Stimulated activated CD4-positive, alpha-beta T cell treated with anti-CD3 and anti-CD28 coated beads, Interleukin-12 subunit alpha, Interleukin-12 subunit beta, amount 100 ng/mL, for 24 hours (primary cell): ENCODE data around the gene HOTAIR.

Experiments
- DNase-seq, 2 experiments: peaks; one replicate each; pipeline ENCODE4 v3.0.0-alpha.2; 2020; ENCODE audit warnings: low read depth in 2 of 2

HOTAIR gene

DNA sequence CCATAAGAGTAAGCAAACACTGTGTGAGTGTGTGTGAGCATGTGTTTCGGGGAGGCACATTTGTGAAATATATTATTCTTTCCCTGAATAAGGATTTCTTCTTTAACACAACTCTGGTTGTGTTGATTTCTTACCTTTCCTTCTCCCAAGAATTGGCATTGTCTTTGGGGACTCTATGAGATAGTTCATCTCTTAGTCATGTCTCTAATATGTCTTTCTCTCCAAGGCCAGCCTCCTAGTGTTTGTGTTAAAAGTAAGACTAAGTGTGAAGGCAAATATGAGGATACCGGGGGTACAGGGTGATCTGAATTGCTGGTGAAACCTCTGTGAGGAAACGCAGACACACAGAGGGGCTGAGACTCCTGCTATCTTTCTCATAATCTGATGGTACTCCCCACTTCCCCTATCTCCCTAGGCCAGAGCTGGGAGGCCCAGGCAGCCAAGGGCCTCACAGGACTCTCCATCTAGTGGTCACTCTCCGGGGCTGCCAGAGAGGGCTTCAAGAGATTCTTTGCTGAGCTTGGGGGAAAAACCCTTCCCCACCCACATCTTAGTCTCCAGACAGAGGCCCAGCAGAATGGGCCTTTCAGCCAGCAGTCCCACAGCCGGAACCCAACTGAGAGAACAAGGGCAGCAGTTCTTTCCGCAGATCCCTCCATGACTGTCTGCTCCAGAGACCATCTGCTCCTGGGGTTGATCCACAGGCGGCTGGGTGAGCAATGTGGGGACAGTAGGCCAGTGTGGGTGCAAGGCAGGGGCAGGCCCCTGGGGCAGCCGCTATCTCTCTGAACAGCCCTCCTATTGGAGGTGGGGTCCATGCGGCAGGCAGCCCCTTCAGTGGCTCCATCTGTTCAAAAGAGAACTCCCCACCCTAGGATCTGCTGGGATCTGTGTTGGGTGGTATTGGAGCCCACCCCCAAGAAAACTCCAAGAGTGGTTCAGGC, 25.8 kb downstream of the HOTAIR start:
- DNase-seq: no peak

DNA sequence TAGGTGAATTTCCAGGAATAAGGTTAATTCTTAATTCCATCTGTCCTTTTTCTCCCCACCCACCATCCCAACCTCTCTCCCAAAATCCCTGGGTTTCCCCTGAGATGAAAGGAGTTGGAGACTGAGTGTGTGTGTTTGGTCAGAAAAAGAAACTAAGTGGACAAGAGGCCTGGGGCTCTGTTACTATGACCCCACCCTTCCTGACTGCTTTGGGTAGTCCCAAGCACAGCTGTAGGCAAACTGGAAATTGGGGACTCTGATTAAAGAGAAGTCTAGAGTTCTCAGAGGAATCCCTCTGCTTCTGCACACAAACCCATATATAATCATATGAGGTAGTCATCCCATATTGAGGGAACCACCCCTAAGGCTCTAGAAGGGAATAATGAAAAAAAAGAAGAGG, 27.0 kb downstream of the HOTAIR start:
- DNase-seq: no peak

DNA sequence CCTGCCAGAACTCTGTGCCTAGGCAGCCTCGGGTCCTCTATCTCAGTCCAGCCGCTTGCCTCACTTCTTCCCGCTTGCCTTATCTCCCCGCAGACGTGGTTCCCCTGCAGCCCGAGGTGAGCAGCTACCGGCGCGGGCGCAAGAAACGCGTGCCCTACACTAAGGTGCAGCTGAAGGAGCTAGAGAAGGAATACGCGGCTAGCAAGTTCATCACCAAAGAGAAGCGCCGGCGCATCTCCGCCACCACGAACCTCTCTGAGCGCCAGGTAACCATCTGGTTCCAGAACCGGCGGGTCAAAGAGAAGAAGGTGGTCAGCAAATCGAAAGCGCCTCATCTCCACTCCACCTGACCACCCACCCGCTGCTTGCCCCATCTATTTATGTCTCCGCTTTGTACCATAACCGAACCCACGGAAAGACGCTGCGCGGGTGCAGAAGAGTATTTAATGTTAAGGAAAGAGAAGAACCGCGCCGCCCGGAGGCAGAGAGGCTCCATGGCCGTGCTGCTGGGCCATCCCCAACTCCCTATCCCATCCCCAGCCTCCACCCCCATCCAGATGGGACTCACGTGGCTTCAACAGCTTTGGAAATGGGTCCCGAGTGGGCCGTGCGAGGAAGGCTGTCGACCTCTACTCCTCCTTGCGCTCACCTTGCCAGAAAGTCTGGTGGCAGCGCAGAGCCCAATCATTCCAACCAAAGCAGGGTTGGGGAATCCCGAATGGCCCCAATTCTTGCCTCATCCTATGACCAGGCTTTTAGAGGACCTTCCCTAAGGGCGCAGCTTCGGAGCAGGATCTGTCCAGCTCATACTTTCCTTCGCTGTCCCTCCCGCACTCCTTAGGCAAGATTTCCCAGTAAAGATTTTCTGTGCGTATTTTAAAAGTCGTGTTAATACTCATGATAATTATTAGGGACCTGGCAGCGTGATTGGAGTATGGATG, 29.6 kb downstream of the HOTAIR start:
- DNase-seq: no peak

DNA sequence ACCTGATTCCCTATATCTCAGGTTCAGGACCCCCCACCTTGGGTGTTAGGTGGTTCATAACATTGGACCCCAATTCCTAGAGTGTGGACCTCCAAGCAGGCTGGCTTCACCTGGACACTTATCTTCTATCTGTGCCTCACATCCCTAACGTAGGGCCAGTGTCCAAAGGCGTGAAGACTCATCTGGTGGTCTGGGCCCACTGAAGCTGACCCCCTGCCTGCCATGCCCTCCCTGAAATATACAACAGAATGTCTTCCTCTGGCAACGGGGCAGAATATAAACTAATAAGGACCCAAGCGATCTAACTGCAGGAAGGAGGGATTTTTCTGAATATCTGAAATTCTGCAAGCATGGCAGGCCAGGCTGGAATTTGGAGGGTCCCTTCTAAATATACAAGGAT, 30.5 kb downstream of the HOTAIR start:
- DNase-seq: no peak

DNA sequence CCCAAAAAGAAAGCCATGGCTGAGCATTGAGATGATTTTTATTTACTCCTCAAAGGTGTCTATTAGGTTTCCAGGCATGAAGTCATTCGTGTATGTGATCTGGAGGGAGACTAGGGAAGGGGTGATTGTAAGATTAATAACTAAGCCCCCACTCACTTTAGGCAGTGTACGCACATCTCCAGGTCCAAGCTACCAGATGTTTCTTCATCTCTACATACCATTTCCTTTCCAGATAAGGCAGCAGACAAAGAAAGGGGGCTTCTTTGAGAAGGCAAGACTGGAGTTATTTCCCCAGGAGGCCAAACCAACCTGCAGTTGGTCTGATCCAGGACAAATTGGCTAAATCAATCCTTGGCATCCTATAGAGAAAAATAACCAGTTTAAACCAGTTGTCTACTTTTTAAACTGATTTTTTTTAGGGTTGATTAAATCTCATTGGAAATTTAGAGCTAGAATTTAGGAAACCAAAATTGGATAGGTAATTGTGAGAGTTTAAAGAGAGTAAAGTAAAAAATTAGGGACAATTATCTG, 32.2 kb downstream of the HOTAIR start:
- DNase-seq: no peak

DNA sequence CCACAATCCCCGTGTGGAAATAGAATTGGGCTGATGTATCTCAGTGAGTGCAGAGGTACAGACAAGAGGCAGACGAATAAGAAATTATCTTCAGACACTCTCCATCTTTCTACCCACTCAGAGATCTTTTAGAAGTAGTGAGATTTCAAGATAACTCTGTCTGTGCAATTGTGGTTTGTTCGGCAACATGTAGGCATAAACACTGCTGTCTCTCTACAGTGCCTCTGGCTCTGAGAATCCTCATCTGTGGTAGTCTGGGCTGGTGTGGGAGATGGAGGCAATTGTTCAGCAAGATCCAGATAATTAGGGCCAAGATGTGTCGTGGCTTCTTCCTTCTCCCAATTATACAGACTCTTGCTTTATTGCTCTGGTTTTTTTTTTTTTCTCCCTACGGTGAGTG, 33.0 kb downstream of the HOTAIR start:
- no peak for DNase-seq

DNA sequence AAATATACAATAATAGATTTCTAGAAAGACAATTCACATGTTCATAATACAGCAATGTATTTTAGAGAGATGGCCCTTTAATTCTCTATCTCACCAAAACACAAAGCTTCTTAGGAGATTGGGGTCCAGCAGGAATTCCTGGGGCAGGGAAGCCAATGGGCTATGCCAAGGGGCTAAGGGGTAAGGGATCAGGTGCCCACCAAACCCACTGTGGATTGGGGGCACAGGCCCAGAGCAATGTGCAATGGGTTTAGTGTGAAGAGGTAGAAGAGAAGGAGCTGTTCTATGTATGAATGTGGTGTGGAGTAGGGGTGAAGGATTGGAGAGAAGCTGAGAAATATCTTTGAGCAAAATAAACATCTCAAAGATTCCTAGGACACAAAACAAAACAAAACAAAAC, 33.6 kb downstream of the HOTAIR start:
- DNase-seq: no peak

DNA sequence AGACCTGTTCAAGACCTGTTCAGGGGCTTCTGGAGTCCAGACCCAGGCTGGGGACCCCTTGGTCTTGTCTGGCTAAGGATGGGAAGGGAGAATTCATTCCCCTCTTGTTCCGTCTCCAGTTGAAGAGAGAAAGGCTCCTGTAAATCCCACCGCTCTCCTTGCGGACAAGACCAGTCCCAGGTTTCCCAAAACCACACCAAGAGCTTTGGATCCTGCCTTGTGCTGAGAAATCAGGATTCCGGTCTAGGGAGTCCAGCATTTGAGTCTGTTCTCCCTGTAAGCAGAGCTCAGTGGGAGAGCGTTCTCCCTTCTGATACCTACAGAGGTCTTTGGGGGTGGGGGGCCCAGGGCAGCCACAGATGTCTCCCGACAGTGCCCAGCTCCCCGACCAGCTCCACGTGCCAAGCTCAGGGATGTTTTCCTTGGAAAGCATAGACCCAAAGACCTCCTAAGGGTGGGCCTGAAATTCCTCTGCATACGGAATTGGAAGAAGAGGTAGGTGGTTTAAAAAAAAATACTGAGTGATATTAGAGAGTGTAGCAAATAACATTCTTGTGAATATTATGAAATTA, 34.2 kb downstream of the HOTAIR start:
- no peak for DNase-seq

DNA sequence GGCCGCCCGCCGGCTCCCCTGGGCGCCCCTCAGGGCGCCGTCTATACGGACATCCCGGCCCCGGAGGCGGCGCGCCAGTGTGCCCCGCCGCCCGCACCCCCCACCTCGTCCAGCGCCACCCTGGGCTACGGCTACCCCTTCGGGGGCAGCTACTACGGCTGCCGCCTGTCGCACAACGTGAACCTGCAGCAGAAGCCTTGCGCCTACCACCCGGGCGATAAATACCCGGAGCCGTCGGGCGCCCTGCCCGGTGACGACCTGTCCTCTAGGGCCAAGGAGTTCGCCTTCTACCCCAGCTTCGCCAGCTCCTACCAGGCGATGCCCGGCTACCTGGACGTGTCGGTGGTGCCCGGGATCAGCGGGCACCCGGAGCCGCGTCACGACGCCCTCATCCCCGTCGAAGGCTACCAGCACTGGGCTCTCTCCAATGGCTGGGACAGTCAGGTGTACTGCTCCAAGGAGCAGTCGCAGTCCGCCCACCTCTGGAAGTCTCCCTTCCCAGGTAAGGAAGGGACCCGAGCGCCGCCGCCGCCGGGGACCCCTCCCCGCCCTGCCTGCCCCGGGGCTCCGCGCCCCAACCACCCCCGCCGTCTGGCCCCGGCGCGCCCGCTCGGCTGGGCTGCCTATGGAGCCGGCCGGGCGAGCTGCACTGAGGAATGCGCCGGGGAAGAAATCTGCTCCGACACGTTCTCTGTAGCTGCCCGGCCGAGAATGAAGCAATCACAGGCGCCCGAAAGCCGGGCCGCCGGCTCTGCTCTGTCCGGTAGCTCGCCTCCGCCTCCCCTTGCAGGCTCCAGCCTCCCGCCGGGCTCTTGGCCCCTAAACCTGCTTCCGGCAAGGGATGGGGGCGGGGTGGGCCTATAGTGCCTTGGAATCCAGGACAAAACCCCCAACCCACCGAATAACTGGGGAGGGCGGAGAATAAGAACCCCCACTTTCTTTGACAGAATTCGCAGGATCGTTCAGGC, 35.3 kb downstream of the HOTAIR start:
- no peak for DNase-seq

DNA sequence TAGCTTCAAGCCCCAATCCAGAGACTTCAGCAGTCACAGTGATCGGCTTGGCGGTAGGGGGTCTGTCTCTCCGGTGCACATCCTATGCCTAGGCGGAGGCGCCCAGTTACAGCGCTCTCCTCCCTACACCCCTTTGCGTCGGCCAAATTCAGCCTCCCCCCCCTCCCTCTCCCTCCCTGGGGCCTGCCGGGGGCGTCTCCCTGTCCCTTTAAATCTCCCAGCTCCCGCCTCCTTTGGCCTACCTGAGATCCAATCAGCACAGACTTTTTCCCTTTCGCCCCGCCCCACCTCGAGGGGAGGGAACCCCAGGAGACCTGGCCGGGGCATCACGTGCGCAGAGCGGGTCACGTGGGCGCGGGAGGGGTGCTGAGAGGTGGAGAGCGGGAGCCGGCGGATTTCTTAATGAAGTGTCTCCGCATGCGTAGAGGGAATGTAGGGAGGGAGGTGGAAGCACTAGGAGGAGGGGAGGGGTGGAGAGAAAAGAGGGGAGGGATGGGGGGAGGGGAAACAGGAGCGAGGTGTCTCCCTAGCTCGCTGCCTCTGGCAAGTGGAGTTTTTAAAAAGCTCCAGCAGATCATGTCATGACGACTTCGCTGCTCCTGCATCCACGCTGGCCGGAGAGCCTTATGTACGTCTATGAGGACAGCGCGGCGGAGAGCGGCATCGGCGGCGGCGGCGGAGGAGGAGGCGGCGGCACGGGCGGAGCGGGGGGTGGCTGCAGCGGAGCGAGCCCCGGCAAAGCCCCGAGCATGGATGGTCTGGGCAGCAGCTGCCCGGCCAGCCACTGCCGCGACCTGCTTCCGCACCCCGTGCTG, 36.2 kb downstream of the HOTAIR start, which contains the start of gene HOXC13:
Gene HOXC13, plus strand, starts transcription at position 506 of the 815 bp plus-strand sequence. Its CDS starts 76 bp downstream, at position 582.
- peak; percentile 17 to 45 for DNase-seq

DNA sequence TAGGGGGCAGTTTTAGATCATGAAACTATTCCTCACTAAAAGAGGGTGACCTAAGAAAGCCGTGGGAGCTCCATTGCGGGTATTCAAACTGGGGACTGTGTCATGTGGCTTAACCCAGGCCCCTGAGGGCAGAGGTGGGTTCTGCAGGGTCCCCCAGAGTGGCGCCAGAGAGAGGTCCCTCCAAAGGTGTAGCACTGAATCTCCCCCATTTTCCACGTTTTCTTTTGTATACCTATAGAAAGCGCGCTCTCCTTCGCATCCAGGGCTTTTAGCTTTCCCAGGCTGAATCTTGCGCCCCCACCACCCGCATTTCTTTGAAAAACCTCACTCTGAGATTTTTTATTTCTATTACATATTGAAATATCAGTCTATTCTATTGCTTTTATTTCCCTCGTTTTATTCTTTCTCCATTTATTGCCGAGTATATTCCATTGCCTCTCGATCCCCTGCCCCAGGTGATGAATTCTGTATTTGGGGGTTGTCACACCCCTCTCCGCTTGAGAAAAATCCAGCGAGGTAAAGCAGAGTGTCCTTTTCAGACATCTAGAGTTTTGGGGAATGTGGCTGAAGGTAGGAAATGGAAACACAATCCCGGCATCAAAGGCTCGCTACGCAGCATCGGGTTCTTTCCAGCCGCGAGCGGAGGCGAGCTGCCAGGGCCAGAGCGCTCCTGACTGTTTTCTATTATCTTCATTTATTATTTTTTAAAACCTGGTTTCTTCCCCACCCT, 37.0 kb downstream of the HOTAIR start:
- DNase-seq: no peak

DNA sequence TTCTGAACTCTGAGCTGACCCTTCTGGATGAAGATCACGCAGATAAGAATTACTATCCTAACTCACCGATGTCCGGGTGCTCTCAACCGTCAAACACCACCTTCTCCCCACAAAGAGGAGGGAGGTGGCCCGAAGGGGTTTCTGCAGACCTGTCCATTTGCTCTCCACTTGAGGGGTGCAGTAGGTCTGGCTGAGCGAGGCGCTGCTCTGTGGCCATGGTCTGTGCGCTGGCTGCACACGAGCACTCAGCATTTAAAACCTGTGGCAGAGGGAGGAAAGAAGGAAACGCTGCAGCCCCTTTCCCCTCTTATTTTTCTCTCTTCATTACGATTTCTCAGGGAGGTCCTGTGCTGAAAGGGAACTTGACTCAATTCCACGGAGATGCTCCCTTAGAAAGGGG, 37.7 kb downstream of the HOTAIR start:
- DNase-seq: no peak

DNA sequence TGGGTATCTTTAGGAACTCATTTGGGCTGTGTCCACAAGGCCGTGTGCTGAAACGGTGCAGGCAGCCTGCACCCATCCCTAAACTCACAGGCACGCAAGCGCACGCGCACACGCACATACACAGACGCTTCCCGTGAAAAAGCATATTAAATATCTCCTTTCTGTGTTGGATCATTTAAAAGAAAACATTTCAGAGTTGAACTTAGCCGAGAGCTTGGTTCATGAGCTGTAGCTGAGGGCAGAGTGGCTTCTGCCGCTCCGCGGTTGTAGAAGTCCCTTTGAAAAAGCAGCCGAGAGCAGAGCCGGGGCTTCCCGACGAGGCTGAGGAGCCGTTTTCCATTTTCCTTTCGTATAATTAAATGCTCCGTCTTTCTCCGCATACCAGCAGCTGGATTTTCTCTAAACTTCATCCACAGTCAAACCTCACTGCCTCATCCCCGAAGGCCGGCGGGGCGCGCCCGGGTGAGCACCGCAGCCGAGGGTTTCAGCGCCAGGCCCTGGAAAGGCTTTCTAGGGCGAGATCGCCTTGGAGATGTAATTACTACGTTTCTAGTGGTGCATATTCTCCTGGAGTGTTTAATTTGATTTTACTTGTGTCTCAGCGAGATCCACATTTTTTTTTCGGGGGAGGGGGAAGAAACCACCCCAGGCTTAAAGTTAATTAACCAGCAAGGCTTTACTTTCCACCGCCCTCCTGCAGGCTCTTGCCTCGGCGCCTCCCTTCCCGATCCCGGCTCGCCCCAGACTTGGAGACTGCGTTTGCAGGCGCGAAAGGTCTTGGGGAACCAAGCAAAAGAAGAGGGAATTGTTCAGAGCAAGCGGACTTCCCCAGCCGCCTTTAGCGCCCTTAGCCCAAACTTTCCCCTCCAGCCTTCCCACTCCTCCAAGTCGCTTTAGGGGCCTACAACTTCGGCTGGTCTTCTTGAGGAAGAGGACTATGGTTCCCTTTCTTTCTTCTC, 39.1 kb downstream of the HOTAIR start:
- DNase-seq: no peak

DNA sequence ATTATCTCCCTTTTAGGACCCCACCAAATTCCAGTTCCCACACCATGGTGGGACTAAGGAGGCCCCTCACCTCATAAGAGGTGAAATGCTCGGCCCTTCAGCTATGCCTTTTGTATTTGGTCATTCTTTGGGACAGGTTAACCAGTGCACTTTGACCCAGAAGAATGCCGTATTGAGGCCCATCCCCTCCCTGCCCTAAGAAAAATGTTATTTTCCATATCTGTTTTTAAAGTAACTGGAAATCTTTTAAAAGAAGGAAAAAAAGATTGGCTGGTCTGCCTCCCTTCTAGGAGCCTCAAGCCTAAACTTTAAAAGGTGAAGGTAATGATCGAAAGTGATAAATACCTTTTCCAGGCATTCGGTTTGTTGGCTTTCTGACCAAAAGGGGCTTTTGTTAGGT, 41.8 kb downstream of the HOTAIR start:
- DNase-seq: no peak

DNA sequence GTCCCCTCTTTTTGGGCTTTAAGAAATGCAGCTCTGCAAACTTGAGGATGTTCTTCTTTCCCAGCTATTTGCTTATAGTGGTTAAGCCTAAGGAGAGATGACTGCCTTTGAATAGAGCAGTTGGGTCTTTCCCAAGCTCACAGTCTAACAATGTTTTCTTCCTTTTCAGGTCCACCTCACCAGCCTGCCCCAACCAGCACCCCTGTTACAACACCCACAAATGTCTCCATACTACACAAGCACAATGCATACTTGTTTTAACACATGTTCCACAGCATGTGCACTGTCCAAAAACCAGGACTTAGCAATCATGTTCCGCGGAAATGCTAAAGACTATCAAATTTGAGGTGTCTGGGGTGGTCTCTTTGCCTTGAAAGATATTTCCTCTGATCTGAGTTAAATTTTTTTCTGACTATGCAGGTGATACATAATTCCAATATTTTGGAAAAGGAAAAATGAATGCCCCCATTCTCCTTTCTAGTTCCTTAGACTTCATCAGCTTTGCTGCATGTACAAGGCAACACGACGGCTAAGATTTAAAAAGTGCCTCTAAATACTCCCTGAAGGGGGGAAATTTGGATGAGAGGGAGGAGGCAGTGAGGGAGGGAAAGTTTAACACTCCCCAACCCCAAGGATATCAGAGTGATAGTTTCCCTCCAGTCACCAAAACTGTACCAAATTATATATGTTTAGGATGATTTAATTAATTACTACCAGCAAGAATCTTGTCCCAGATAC, 42.7 kb downstream of the HOTAIR start:
- no peak for DNase-seq

DNA sequence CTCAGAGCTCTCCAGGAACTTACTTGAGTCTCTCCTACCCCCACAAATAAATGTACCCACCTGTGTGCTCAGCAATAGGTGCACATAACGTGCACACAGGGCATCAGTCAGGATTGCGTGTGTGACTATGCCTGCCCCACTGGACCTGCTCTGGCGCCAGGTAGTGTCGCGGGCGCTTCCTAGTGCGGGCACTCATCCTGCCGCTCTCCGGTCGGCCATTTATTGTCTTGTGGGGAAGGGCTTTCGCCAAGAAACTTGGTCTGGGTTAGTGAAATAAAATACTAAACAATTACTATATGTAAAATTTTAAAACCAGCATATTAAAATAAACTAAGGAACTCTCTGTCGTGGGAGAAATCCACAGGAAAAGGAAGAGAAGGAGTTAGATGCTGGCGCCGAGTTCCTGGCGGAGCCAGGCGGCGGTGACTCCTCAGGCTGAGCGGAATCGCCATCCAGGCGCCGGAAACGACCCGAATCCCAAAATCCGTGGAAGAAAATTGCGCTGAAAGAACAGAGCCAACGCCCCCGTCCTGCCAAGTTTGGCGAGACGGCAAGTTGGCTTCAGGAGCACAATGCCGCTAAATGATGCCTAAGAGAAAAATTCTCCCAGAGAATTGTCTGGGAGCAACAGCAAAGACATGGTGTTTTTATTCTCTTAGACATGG, 44.0 kb downstream of the HOTAIR start:
- no peak for DNase-seq

DNA sequence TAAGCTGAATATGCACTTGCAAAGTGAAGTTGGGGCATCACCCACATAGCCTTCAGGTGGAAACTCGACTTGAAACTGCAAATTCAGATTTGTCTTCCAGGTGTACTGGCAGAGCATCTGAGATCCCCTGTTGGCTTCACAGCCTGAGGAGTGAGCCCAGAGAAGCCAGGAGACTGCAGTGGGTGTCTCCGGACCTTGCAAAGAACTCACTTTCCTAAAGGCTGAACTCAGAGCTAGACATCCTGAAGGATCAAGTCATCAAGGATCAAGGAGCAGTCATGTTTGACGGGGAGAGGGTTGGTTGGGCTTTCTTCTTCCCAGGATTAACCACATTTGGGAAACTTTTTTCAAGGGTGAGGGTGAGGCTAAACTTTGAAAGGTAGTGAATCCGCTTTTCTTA, 45.2 kb downstream of the HOTAIR start:
- no peak for DNase-seq
